ENCODE results near the gene ADAM8.

Gene ADAM8

DNA sequence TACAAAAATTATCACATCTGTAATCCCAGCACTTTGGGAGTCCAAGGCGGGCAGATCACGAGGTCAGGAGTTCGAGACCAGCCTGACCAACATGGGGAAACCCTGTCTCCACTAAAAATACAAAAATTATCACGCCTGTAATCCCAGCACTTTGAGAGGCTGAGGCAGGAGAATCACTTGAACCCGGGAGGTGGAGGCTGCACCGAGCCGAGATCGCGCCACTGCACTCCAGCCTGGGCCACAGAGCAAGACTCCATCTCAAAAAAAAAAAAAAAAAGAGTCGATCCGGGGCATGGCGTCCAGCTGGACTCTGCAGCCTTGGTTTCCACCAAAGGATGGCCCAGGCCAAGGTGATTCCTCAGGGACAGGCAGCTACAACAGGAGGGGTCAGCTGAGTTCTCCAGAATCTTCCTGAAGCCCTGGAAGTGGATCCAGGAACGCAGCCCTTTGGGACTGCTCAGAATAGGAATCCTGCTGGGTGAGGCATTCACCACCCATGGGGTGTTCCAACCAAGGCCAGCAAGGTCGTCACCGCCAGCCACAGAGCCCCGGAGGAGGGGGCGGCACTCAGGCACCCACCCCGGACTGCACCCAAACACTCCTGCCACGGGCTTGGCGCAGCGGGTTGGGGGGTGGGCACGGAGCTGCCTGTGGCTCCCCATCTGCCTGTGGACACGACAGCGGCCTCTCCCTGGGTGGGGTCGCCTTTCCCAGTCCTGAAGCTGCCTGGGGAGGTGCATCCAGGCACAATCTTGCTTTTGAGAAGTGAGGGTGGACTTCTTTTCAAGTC is 58.7 kb downstream of the ADAM8 start:
- ChIA-PET POLR2A (ENCODE audit: low non-redundant PET) (no interaction called here), CTCF (no interaction called here)
- no peak for DNase-seq (ENCODE audit: low spot score)
- TF ChIP-seq, protein P1, sequence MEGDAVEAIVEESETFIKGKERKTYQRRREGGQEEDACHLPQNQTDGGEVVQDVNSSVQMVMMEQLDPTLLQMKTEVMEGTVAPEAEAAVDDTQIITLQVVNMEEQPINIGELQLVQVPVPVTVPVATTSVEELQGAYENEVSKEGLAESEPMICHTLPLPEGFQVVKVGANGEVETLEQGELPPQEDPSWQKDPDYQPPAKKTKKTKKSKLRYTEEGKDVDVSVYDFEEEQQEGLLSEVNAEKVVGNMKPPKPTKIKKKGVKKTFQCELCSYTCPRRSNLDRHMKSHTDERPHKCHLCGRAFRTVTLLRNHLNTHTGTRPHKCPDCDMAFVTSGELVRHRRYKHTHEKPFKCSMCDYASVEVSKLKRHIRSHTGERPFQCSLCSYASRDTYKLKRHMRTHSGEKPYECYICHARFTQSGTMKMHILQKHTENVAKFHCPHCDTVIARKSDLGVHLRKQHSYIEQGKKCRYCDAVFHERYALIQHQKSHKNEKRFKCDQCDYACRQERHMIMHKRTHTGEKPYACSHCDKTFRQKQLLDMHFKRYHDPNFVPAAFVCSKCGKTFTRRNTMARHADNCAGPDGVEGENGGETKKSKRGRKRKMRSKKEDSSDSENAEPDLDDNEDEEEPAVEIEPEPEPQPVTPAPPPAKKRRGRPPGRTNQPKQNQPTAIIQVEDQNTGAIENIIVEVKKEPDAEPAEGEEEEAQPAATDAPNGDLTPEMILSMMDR (conservative IDR thresholded peaks at IDR 0.05; ENCODE audit: low read depth): no peak
- H3K27ac ChIP-seq: no peak overlapping the region

DNA sequence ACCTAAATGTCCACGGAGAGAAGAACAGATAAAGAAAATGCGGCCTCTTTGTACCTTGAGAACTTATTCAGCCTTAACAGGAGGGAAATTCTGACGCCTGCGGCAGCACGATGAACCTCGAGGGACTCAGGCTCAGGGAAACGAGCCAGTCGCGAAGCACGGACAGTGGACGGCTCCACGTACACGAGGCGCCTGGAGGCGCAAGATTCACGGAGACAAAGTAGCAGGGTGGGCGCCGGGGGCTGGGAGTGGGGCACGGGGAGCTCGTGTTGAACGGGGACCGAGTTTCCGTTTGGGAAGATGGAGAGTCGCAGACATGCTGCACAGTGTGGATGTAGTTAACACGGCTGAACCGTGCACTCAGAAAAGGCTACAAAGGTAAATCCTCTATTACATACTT is 59.9 kb downstream of the ADAM8 start:
- CTCF ChIA-PET: interaction anchor here (0.6 kb wide), 1 partner anchor 58 kb away, joined by 3 read pairs; no protein-coding TSS in a partner anchor
- H3K27ac ChIP-seq: no peak overlapping the region
- POLR2A ChIA-PET (ENCODE audit: low non-redundant PET): no interaction called here
- no peak for DNase-seq (ENCODE audit: low spot score)
- TF ChIP-seq, protein P1 (conservative IDR thresholded peaks at IDR 0.05; ENCODE audit: low read depth): no peak

DNA sequence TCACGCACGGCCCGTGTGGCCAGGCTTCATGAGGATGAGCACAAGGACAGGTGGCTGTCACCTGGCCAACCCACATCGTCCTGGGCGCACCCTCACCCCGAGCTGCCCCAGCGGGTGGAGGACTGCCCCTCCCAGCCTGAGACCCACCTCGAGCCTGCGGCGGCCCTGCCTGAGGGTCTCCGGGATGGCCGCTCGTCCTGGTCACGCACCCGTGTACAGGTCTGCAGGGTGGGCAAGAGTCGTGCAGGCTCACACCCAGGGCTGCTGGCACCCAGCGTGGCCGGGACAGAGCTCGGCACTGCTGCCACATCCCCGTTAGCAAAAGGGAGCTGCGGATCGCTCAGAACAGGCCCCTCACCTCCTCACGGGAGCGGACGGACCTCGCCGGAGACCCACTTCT is 61.1 kb downstream of the ADAM8 start:
- POLR2A ChIA-PET (ENCODE audit: low non-redundant PET): no interaction called here
- CTCF ChIA-PET: interaction anchor here (0.6 kb wide), 1 partner anchor 85 kb away, joined by 4 read pairs; no protein-coding TSS in a partner anchor
- H3K27ac ChIP-seq: no peak overlapping the region
- no peak for DNase-seq (ENCODE audit: low spot score)
- TF ChIP-seq, protein P1 (conservative IDR thresholded peaks at IDR 0.05; ENCODE audit: low read depth): no peak

DNA sequence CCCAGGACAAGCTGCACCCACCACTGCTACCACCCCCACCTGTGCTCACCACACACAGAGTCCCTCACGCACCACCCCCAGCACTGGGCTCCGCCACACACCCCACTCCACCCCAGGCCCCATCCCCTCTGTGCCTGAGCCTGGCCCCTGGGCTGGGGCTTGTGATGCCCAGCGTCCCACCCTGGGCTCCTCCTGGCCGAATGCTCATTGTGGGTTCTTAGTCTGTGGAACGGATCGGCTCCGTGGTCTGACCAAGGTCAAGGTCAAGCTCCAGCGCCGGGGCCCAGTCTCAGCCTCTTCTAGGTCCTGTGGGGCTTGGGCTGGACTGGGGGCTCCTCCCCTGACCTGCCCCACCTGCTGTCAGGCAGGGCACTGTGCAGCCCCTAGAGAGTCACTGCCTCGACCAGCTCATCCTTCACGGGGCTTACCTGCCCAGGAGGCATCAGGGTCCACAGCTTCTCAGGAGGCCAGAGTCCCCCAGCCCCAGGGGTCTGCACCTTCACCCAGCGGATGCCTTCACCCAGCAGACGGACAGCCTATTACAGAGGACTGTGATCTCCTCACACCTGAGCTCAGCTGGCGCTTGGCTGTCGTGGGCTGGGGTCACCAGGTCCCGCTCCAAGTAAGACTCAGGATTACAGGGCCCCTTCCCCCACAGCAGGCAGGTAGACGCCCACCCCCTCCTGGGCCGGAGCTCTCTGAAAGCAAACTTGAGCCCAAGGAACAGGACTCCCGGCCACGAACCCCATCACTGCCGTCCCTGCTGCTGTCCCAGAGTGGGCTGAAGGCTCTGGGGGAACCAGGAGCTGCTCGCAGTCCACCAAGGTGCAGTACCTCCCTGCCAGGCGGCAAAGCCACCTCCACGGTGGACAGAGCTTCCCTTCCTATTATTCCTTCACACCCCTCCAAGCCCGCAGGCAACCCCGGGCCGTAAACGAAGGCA is 61.9 kb downstream of the ADAM8 start:
- ChIA-PET CTCF (interaction anchor here (0.6 to 1.0 kb wide), 3 partner anchors 12 to 395 kb away, joined by 3 to 4 read pairs (median 4); no protein-coding TSS in a partner anchor), POLR2A (ENCODE audit: low non-redundant PET) (no interaction called here)
- TF ChIP-seq, protein P1 (conservative IDR thresholded peaks at IDR 0.05; ENCODE audit: low read depth): no peak
- no peak for DNase-seq (ENCODE audit: low spot score)
- no peak overlapping the region for H3K27ac ChIP-seq

DNA sequence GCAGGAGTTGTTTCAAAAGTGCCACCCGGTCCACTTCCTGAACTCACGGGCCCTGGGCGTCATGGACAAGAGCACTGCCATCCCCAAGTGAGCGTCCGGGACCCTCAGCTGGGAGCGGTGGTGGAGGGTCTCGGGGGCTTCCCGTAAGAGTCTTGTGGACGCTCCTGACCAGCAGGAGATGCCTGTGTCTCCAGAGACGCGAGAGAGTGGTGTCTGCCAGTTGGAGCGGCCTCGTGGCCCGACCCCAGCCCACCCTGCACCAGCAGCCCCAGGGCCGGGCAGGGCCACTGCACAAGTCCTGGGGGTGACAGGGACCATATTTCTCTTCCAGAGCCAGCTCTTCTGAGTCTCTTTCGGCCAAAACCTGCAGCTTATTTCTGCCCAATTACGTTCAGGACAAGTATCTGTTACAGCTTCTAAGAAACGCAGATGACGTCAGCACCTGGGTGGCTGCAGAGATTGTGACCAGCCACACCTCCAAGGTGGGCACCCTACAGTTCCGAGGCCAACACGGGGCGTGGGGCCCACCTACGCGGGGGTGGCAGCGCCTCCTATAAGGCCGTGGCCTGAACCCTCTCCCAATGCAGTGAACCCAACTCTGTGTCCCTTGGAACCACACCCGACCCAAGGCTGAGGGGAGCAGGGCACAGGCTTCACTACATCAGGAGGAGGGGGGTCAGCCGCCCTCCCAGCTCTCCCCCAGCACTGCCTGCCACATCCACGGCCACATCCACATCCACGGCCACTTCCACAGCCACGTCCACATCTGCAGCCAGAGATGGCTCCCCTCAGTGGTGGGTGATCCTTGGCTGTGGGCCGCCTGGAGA is 62.8 kb downstream of the ADAM8 start:
- CTCF ChIA-PET: interaction anchor here (0.6 to 1.9 kb wide), 4 partner anchors 13 to 394 kb away, joined by 3 to 5 read pairs (median 4); no protein-coding TSS in a partner anchor
- POLR2A ChIA-PET (ENCODE audit: low non-redundant PET): no interaction called here
- no peak overlapping the region for H3K27ac ChIP-seq
- TF ChIP-seq, protein P1 (conservative IDR thresholded peaks at IDR 0.05; ENCODE audit: low read depth): no peak
- DNase-seq (ENCODE audit: low spot score): no peak
